Neural cell (in vitro differentiated cells): ENCODE results near the gene HELZ2.

Experiments used
- EP300 ChIP-seq: fragments of 450-650 bp; conservative IDR thresholded peaks from 2 replicates; pipeline ENCODE4 v1.6.1; 2014; ENCODE audit warnings: antibody characterized with exemption, mild to moderate bottlenecking, moderate library complexity; ENCODE audit not compliant: poor library complexity, severe bottlenecking
- EZH2 ChIP-seq: fragments of 200-600, 300-800 bp; shearing (Covaris generic), sonication (generic); IDR thresholded peaks from 2 replicates; pipeline ENCODE4 v1.6.1; 2014; ENCODE audit warnings: antibody characterized with exemption, low read length, borderline replicate concordance, mild to moderate bottlenecking; ENCODE audit not compliant: insufficient read depth, poor library complexity, severe bottlenecking
- POLR2AphosphoS5 ChIP-seq: IDR thresholded peaks from 2 replicates; pipeline ENCODE4 v1.6.1; 2012
- TF ChIP-seq, protein P1 (sequence below): fragments of 450-650 bp; IDR thresholded peaks from 2 replicates; pipeline ENCODE4 v1.5.1; 2014; ENCODE audit warnings: antibody characterized with exemption, mild to moderate bottlenecking, moderate library complexity; ENCODE audit not compliant: poor library complexity, severe bottlenecking

- TF ChIP-seq EP300 (no peak), EZH2 (no peak), POLR2AphosphoS5 (no peak)
- TF ChIP-seq, protein P1, sequence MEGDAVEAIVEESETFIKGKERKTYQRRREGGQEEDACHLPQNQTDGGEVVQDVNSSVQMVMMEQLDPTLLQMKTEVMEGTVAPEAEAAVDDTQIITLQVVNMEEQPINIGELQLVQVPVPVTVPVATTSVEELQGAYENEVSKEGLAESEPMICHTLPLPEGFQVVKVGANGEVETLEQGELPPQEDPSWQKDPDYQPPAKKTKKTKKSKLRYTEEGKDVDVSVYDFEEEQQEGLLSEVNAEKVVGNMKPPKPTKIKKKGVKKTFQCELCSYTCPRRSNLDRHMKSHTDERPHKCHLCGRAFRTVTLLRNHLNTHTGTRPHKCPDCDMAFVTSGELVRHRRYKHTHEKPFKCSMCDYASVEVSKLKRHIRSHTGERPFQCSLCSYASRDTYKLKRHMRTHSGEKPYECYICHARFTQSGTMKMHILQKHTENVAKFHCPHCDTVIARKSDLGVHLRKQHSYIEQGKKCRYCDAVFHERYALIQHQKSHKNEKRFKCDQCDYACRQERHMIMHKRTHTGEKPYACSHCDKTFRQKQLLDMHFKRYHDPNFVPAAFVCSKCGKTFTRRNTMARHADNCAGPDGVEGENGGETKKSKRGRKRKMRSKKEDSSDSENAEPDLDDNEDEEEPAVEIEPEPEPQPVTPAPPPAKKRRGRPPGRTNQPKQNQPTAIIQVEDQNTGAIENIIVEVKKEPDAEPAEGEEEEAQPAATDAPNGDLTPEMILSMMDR, result no peak
Measured at GRCh38 chr20:63529861-63530787, 43.9 kb downstream of the HELZ2 start.
